IPS-15b (cell line): ENCODE measurements around the gene LMTK2.

ENCODE experiments used
- H3K27me3 ChIP-seq: one replicate; pipeline ENCODE4 v1.6.1; 2013; ENCODE audit warnings: low read length; ENCODE audit not compliant: control insufficient read depth, insufficient read depth
- H3K36me3 ChIP-seq: one replicate; pipeline ENCODE4 v1.6.1; 2013; ENCODE audit warnings: low read length; ENCODE audit not compliant: control insufficient read depth, insufficient read depth
- H3K4me1 ChIP-seq: one replicate; pipeline ENCODE4 v1.6.1; 2013; ENCODE audit warnings: mild to moderate bottlenecking, low read length; ENCODE audit not compliant: control insufficient read depth, insufficient read depth
- H3K4me3 ChIP-seq: one replicate; pipeline ENCODE4 v1.5.1; 2013; ENCODE audit warnings: low read depth, low read length
- H3K9ac ChIP-seq: one replicate; pipeline ENCODE4 v1.6.1; 2013; ENCODE audit warnings: low read depth, mild to moderate bottlenecking, low read length
- H3K9me3 ChIP-seq: one replicate; pipeline ENCODE4 v1.6.1; 2013; ENCODE audit warnings: mild to moderate bottlenecking, low read length; ENCODE audit not compliant: control insufficient read depth, insufficient read depth

Gene LMTK2

DNA sequence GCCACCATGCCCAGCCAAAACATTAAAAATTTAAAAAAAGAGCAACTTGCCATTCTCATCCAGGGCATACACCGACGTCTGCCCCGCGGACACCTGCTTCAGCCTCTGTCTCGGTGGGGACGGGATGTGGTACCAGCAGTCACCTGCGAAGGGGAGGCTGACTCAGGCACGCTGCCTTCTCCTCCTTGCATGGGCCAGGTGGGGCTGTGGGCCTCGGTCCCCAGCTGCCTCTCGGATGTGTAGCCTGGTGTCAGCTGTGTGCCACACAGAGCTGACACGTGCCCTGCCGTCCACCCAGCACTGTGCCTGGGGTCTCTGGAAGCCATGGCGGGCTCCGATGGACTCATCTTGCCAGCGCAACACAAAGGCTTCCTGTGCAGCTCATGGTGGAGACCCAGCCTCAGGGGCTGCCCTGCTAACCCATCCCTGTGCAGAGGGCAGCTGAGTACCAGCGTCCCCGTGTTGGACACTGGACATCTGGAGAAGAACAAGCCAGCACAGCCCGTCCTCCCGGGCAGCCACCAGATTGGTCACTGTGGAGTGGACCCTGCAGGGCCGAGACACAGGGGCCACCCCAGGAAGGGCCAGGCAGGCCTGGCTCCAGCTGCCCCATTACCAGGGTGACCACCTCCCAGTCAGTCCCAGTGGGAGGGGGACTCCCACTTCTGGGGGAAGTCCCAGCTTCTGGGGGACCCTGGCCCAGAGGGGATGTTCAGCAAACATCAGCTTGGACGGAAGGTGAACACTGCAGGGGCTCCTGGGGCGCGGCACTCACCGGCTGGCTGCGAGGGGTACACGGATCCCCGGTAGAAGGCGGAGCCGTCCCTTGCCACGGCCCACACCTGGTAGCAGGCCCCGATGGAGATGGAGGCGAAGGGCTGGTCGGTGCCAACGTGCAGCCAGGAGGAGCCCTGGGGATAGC is 115.2 kb downstream of the LMTK2 start:
- Histone ChIP-seq H3K9ac (no peak overlapping the region), H3K36me3 (peaks cover 12% of the 10 kb centered on the region), H3K4me3 (no peak overlapping the region), H3K4me1 (no peaks in the 10 kb centered on the region), H3K27me3 (no peaks in the 10 kb centered on the region), H3K9me3 (no peaks in the 10 kb centered on the region)

DNA sequence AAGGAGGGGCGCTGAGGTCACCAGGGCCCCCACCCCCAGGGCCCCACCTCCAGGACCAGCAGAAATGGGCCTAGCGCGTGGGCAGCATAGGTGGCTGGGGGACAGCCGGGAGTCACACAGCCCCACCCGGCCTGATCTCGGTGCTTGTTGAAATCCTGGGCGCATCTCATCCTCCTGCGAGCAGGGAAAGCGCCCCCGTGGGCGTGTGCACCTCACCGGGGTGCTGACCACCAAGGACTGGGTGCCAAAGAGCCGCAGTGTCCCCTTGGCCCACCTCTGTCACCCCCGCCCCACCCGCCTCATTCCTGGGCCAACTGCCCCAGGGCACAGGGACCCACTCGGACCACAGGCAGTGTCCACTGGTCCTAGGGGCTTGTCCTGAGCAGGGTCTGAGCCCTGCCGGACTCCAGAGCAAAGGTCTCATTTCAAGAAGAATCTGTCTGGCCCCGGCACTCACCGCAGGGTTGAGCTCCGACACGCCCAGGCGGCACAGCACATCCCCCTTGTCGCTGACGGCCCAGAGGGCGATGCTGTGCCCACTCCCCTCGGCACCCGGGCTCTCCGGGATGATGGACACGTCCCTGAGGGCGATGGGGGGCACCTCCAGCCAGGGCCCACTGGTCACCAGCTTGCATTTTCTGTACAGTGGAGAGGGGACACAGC is 116.0 kb downstream of the LMTK2 start:
- peaks cover 12% of the 10 kb centered on the region for H3K36me3 ChIP-seq
- no peak overlapping the region for H3K4me3 ChIP-seq
- H3K9me3 ChIP-seq: no peaks in the 10 kb centered on the region
- no peaks in the 10 kb centered on the region for H3K27me3 ChIP-seq
- no peaks in the 10 kb centered on the region for H3K4me1 ChIP-seq
- no peak overlapping the region for H3K9ac ChIP-seq

DNA sequence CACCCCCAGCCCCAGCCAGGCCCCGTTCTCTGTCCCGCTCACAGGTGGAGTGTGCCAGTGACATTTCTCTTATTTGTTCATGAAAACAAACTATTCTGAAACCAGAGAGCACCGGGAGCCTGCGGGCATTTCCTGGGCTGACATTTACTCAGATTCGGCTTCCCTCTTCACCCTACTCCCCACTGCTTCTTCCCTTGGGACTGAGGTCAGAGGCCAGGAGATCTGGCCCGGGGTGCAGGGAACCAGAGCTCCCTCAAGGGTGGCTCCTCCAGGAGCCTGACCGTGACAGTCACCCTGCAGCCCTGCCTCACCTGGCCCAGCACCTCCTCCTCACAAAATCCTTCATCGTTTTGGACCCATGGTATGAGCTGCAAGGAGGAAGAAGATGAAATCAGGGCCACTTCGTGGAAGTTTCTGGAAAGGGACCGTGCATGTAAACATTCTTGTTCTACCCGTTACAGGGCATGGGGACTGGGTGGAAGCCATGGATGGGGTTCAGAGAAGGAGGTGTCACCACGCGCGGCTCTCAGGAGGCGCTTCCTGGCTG is 116.8 kb downstream of the LMTK2 start:
- H3K36me3 ChIP-seq: peaks cover 9% of the 10 kb centered on the region
- no peaks in the 10 kb centered on the region for H3K4me1 ChIP-seq
- H3K27me3 ChIP-seq: no peaks in the 10 kb centered on the region
- no peak overlapping the region for H3K4me3 ChIP-seq
- no peaks in the 10 kb centered on the region for H3K9me3 ChIP-seq
- H3K9ac ChIP-seq: no peak overlapping the region

DNA sequence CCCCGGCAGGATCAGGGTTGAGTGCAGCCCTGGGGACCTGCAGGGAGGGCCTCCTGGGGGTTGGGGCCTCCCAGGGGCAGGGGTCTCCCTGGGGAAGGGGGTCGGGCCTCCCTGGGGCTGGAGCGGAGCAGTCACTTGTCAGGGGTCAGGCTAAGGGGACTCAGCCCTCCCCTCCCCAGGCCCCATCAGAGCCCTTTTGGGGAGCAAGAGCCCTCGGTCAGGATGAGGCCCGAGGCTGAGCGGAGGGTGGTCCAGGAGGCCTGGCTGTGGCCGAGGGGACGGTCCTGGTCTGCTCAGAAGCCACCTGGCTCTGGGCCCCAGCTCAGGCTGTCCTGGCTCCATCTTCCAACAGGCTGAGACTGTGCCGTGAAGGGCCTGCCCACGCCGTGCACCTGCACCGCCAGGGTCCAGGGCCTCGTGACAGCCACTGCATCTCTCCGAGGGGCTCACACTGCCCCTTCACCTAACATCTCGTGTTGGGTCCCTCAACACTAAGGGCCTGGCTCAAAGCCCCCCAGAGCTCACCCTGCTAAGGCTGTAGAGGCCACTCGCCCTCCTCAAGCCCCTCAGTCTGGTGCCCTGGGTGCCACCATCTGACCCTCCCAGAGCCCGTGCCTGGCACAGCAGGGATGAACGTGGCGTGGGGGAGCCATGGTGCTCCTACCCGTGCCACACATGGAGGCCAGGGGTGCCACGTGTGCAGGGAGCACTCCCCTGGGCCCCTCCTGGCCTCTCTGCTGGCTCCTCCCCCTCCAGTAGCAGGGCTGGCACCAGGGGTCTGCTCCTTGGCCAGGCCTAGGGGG is 117.4 kb downstream of the LMTK2 start:
- H3K27me3 ChIP-seq: no peaks in the 10 kb centered on the region
- no peaks in the 10 kb centered on the region for H3K4me1 ChIP-seq
- H3K36me3 ChIP-seq: peaks cover 9% of the 10 kb centered on the region
- H3K9me3 ChIP-seq: no peaks in the 10 kb centered on the region
- H3K4me3 ChIP-seq: no peak overlapping the region
- no peak overlapping the region for H3K9ac ChIP-seq

DNA sequence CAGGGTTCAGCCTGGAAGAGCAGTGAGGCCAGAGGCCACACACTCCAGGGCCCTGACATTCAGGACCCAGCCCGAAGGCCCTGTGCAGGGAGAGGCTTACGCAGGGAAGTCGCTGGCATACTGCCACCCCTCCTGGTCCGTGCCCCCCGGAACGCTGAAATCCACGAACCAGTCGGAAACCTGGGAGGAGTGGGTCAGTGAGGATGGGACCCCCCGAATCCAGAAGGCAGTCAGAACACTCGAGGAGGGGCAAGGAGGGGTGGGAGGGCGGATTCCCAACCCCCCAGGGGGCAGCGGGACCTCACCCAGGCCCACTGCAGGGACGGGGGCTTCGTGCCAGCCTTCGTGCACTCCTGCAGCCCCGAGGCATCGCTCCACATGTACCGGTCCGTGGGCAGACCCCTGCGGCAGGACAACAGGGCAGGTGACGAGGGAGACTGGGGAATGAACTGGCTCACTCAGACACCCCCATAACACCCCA is 118.1 kb downstream of the LMTK2 start:
- Histone ChIP-seq H3K9me3 (no peaks in the 10 kb centered on the region), H3K9ac (no peak overlapping the region), H3K4me1 (no peaks in the 10 kb centered on the region), H3K36me3 (peaks cover 9% of the 10 kb centered on the region), H3K4me3 (no peak overlapping the region), H3K27me3 (no peaks in the 10 kb centered on the region)

DNA sequence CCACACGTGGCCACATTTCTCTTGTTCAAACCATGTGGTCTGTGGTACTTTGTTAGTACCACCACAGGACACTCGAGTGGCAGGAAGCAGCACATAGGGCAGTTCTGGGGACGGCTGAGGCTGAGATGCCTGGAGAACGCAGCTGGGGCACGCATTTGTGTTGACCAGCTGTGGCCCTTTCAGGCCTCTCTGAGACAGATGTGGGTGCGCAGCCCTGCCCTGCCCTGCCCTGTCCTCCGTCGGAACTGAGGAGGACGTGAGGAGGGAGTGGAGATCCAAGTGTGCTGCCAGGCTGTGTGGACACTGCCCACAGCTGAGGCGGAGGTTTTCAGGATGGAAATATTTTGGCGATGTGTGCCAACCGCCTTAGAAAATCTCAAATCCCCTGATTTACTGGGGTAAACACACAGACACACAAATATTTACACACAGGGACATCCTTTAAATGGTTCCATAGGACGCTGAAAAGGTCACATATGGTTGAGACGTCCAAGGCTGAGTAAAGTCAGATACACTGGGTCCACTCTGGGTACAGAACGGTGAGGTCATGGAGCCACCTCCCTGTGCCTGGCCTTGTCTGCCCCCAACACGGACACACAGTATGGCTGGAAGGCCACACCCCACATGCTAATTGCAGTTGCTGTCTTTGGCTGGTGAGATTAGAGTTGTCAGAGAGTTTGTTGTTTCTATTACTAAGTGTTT is 119.4 kb downstream of the LMTK2 start:
- Histone ChIP-seq H3K4me3 (no peak overlapping the region), H3K9ac (no peak overlapping the region), H3K36me3 (peaks cover 9% of the 10 kb centered on the region), H3K9me3 (no peaks in the 10 kb centered on the region), H3K4me1 (no peaks in the 10 kb centered on the region), H3K27me3 (no peaks in the 10 kb centered on the region)

DNA sequence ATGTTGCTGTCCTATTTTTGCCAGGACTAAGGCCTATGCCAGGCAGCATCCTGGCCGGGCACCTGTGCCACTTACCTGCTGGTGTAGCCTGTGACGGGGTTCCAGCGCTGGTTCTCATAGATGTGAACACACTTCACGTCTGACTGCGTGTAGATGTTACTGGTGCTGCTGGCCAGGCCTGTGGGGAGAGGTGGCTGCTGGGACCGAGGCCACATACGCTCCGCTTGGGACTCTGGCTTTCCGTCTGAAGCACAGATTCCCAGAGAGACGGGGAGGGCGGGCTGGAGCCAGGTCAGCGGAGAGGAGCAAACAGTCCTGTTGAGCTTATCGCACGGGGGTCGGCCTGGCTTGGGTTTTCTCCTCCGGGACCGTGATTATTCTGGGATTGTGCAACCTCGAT is 121.3 kb downstream of the LMTK2 start:
- Histone ChIP-seq H3K4me1 (no peaks in the 10 kb centered on the region), H3K4me3 (no peak overlapping the region), H3K9ac (no peak overlapping the region), H3K27me3 (no peaks in the 10 kb centered on the region), H3K36me3 (peaks cover 6% of the 10 kb centered on the region), H3K9me3 (no peaks in the 10 kb centered on the region)

DNA sequence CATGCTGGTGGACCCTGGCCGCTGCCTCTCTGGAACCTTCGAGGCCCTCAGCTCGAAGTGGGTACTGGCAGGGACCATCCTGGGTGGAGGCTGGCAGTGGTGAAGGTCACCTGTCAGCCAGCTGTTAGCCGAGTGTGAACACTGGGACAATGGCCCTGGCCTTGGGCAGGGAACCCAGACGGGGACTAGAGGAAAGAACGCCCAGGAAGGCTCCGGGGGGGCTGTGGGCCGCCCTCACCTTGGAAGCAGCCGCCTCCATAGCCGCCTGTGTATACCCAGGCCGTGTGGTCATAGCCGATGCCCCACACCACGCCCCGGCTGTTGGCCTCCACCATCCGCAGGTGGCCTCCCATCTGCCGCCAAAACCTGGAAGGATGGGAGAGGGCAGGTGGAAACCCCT is 122.1 kb downstream of the LMTK2 start:
- no peaks in the 10 kb centered on the region for H3K4me1 ChIP-seq
- no peak overlapping the region for H3K9ac ChIP-seq
- H3K9me3 ChIP-seq: no peaks in the 10 kb centered on the region
- no peaks in the 10 kb centered on the region for H3K27me3 ChIP-seq
- peaks cover 6% of the 10 kb centered on the region for H3K36me3 ChIP-seq
- no peak overlapping the region for H3K4me3 ChIP-seq

DNA sequence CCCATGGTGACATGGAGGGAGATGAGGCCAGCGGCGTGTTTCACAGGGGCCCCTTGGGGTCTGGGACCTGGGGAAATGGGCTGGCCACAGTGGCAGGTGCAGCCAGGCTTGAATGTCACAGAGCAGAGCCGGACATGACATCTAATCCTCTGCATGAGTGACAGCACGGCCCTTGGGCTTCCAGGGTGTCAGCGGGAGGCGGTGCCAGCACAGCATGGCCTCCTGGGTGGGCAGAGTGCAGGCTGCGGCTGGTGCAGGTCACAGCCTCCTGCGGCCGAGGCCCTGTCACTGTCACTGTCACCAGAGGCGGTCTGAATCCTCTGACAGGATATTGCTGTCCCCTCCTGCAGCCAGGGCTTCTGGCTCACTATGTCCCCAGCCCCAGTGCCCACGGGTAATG is 122.8 kb downstream of the LMTK2 start:
- Histone ChIP-seq H3K9ac (no peak overlapping the region), H3K4me1 (no peaks in the 10 kb centered on the region), H3K27me3 (no peaks in the 10 kb centered on the region), H3K36me3 (peaks cover 3% of the 10 kb centered on the region), H3K9me3 (no peaks in the 10 kb centered on the region), H3K4me3 (no peak overlapping the region)

DNA sequence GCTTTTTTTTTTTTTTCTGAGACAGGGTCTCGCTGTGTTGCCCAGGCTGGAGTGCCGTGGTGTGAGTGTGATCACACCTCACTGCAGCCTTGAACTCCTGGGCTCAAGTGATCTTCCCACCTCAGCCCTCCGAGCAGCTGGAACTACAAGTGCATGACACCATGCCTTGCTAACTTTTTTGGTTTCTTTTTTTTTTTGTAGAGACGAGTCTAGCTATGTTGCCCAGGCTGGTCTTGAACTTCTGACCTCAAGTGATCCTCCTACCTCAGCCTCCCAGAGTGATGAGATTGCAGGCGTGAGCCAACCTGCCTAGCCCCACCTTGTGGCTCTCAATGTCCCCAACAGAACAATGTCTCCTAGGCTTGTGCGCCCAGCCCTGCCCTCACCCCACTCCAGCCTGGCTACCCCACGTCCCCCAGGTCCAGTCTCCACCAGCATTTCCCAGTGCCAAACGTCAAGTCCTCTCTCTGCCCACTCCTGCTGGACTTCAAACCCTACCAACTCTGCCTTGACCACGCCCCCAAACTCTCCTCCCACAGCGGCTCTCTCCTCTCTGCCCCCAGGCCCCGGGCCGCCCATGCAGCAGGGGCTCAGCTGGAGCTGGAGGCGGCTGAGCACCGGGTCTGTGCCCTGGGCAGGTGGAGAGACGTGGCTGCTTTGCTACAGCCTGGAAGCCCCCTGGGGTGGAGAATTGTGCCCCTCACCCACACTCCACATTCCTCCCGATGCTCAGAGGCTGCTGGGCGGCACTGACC is 123.5 kb downstream of the LMTK2 start:
- no peak overlapping the region for H3K9ac ChIP-seq
- no peaks in the 10 kb centered on the region for H3K4me1 ChIP-seq
- H3K36me3 ChIP-seq: peaks cover 3% of the 10 kb centered on the region
- H3K9me3 ChIP-seq: no peaks in the 10 kb centered on the region
- H3K4me3 ChIP-seq: no peak overlapping the region
- no peaks in the 10 kb centered on the region for H3K27me3 ChIP-seq
